Left ventricle myocardium inferior (tissue), 1 donor: ENCODE data around the gene IRF9. TPM values are rescaled to one million over a fixed set of nuclear protein-coding genes. Genes with fewer than 3 reads are reported as not detected.

ENCODE experiments used
- DNase-seq: peaks from one replicate; pipeline ENCODE4 v3.0.0-alpha.2; 2020
- H3K27ac ChIP-seq: fragments of 200-600 bp; replicated peaks from 2 replicates; pipeline ENCODE4 v1.8.0; 2021
- H3K27me3 ChIP-seq: fragments of 200-600 bp; 2 replicates; pipeline ENCODE4 v1.8.0; 2021; ENCODE audit warnings: low read depth
- H3K36me3 ChIP-seq: fragments of 200-600 bp; 2 replicates; pipeline ENCODE4 v1.8.0; 2021
- H3K4me1 ChIP-seq: fragments of 200-600 bp; 2 replicates; pipeline ENCODE4 v1.8.0; 2021
- H3K4me3 ChIP-seq: fragments of 200-600 bp; 2 replicates; pipeline ENCODE4 v1.8.0; 2021; ENCODE audit warnings: mild to moderate bottlenecking, moderate library complexity
- H3K9me3 ChIP-seq: fragments of 200-600 bp; replicated peaks from 2 replicates; pipeline ENCODE4 v1.8.0; 2021
- intact Hi-C: fragments of 100-400 bp; cut with micrococcal nuclease; formaldehyde crosslinking; loops from one replicate; pipeline ENCODE4 v1.11.0; 2022
- total RNA-seq: library from RNA; stranded (reverse); fragmentation: NEBNext Ultra II Directional; extraction: Animal tissue kit (Norgen Biotek cat#: 25700); gene quantifications from one replicate; pipeline ENCODE4 v1.2.1, GENCODE V29; 2021
- TF ChIP-seq, protein P1 (sequence below): fragments of 200-600 bp; IDR thresholded peaks from 2 replicates; pipeline ENCODE4 v1.8.0; 2021; ENCODE audit warnings: antibody characterized with exemption, mild to moderate bottlenecking, borderline replicate concordance
- donor health status: DM: no; HTN: yes; CAD: no; lungs with severe emphysema.

Gene IRF9
- total RNA-seq, 1 donor from 2014 or later: 24.0 TPM

GRCh38 chr14:24185741-24186140 is 24.7 kb downstream of the IRF9 start:
- no peak for DNase-seq
- H3K9me3 ChIP-seq: no peaks in the 10 kb centered on the region
- peaks cover 70% of the 10 kb centered on the region for H3K36me3 ChIP-seq
- TF ChIP-seq, protein P1, sequence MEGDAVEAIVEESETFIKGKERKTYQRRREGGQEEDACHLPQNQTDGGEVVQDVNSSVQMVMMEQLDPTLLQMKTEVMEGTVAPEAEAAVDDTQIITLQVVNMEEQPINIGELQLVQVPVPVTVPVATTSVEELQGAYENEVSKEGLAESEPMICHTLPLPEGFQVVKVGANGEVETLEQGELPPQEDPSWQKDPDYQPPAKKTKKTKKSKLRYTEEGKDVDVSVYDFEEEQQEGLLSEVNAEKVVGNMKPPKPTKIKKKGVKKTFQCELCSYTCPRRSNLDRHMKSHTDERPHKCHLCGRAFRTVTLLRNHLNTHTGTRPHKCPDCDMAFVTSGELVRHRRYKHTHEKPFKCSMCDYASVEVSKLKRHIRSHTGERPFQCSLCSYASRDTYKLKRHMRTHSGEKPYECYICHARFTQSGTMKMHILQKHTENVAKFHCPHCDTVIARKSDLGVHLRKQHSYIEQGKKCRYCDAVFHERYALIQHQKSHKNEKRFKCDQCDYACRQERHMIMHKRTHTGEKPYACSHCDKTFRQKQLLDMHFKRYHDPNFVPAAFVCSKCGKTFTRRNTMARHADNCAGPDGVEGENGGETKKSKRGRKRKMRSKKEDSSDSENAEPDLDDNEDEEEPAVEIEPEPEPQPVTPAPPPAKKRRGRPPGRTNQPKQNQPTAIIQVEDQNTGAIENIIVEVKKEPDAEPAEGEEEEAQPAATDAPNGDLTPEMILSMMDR: no peak
- no peaks in the 10 kb centered on the region for H3K27me3 ChIP-seq
- intact Hi-C loops: no loop called here
- peaks cover 22% of the 10 kb centered on the region for H3K4me1 ChIP-seq
- no peak overlapping the region for H3K27ac ChIP-seq
- H3K4me3 ChIP-seq: no peak overlapping the region

- Histone ChIP-seq H3K4me3 (no peak overlapping the region), H3K36me3 (peaks cover 69% of the 10 kb centered on the region), H3K9me3 (no peaks in the 10 kb centered on the region), H3K27me3 (no peaks in the 10 kb centered on the region), H3K4me1 (peaks cover 21% of the 10 kb centered on the region), H3K27ac (no peak overlapping the region)
- intact Hi-C loops: no loop called here
- DNase-seq: no peak
- TF ChIP-seq, protein P1: no peak
These were observed 25.9 kb downstream of the IRF9 start for GRCh38 chr14:24186831-24187538.

- TF ChIP-seq, protein P1: no peak
- no peaks in the 10 kb centered on the region for H3K27me3 ChIP-seq
- H3K27ac ChIP-seq: no peak overlapping the region
- H3K36me3 ChIP-seq: peaks cover 69% of the 10 kb centered on the region
- H3K4me3 ChIP-seq: peak overlapping the region; percentile 83
- no peak for DNase-seq
- peaks cover 21% of the 10 kb centered on the region for H3K4me1 ChIP-seq
- intact Hi-C loops: no loop called here
- no peaks in the 10 kb centered on the region for H3K9me3 ChIP-seq
These were observed 26.5 kb downstream of the IRF9 start for GRCh38 chr14:24187539-24187915.

GRCh38 chr14:24188251-24189058 is 27.4 kb downstream of the IRF9 start, which contains the start of gene IPO4:
IPO4 (minus strand) TSS chr14:24188816; CDS start chr14:24188787, 29 bp downstream.
- intact Hi-C loops: no loop called here

GRCh38 chr14:24189059-24189375 is 28.0 kb downstream of the IRF9 start:
- H3K4me1 ChIP-seq: peaks cover 22% of the 10 kb centered on the region

More at GRCh38 chr14:24188251-24189058, 27.4 kb downstream of the IRF9 start, which contains the start of gene IPO4:
- H3K4me1 ChIP-seq: peaks cover 21% of the 10 kb centered on the region
- peak within 1 kb of the TSS; percentile 83 for H3K4me3 ChIP-seq
- DNase-seq: peak; percentile 93
- no peaks in the 10 kb centered on the region for H3K9me3 ChIP-seq
- H3K27ac ChIP-seq: peak within 1 kb of the TSS; percentile 77
- TF ChIP-seq, protein P1: no peak
- H3K27me3 ChIP-seq: no peaks in the 10 kb centered on the region
- peaks cover 68% of the 10 kb centered on the region for H3K36me3 ChIP-seq

More at GRCh38 chr14:24189059-24189375, 28.0 kb downstream of the IRF9 start:
- intact Hi-C loops: no loop called here
- H3K4me3 ChIP-seq: peak overlapping the region; percentile 83
- H3K36me3 ChIP-seq: peaks cover 66% of the 10 kb centered on the region
- no peaks in the 10 kb centered on the region for H3K9me3 ChIP-seq
- H3K27me3 ChIP-seq: no peaks in the 10 kb centered on the region
- no peak for DNase-seq
- peak overlapping the region; percentile 77 for H3K27ac ChIP-seq
- TF ChIP-seq, protein P1: no peak
